SK-N-SH treated with all-trans-retinoic acid at 6 μM for 48 hours (cell line): ENCODE results near the gene ABI3.

Source experiments
- ATAC-seq: fragments of 200-7000 bp; cut with Tn5 transposase; 3 replicates; pipeline ENCODE4 v1.9.1; 2020; ENCODE audit warnings: mild to moderate bottlenecking, moderate library complexity
- ARNTL ChIP-seq: fragments of 450-650 bp; formaldehyde crosslinking; IDR thresholded peaks from 2 replicates; pipeline ENCODE4 v1.5.0; 2020; ENCODE audit warnings: low read depth, mild to moderate bottlenecking, moderate library complexity, borderline replicate concordance
- BACH2 ChIP-seq: fragments of 250-450 bp; sonication (Bioruptor Pico); IDR thresholded peaks from 2 replicates; pipeline ENCODE4 v1.9.0; 2021; ENCODE audit warnings: mild to moderate bottlenecking, borderline replicate concordance
- CSDC2 ChIP-seq: fragments of 250-450 bp; sonication (Bioruptor Pico); IDR thresholded peaks from 2 replicates; pipeline ENCODE4 v1.5.0; 2020; ENCODE audit warnings: mild to moderate bottlenecking, moderate library complexity
- ESRRG ChIP-seq: fragments of 250-450 bp; sonication (Bioruptor Pico); IDR thresholded peaks from 2 replicates; pipeline ENCODE4 v1.6.1; 2021; ENCODE audit warnings: mild to moderate bottlenecking
- GLIS3 ChIP-seq: fragments of 250-450 bp; sonication (Bioruptor Pico); IDR thresholded peaks from 2 replicates; pipeline ENCODE4 v1.5.0; 2020; ENCODE audit warnings: mild to moderate bottlenecking, moderate library complexity
- ISL1 ChIP-seq: fragments of 250-450 bp; sonication (Bioruptor Pico); IDR thresholded peaks from 2 replicates; pipeline ENCODE4 v2.1.2; 2022; ENCODE audit warnings: mild to moderate bottlenecking, moderate library complexity
- RARB ChIP-seq: fragments of 250-450 bp; sonication (Bioruptor Pico); IDR thresholded peaks from 2 replicates; pipeline ENCODE4 v1.8.0; 2021; ENCODE audit warnings: mild to moderate bottlenecking, moderate library complexity
- SNAI2 ChIP-seq: fragments of 250-450 bp; sonication (Bioruptor Pico); IDR thresholded peaks from 2 replicates; pipeline ENCODE4 v1.5.0; 2020; ENCODE audit warnings: mild to moderate bottlenecking, moderate library complexity
- TOX ChIP-seq: fragments of 250-450 bp; sonication (Bioruptor Pico); IDR thresholded peaks from 2 replicates; pipeline ENCODE4 v1.8.0; 2021; ENCODE audit warnings: mild to moderate bottlenecking, moderate library complexity, borderline replicate concordance
- ZC3H10 ChIP-seq: fragments of 250-450 bp; sonication (Bioruptor Pico); IDR thresholded peaks from 2 replicates; pipeline ENCODE4 v1.5.1; 2021; ENCODE audit warnings: mild to moderate bottlenecking, moderate library complexity
- ZFP3 ChIP-seq: fragments of 250-450 bp; sonication (Bioruptor Pico); IDR thresholded peaks from 2 replicates; pipeline ENCODE4 v1.5.0; 2020; ENCODE audit warnings: mild to moderate bottlenecking, moderate library complexity
- ZFP30 ChIP-seq: fragments of 450-650 bp; formaldehyde crosslinking; IDR thresholded peaks from 2 replicates; pipeline ENCODE4 v1.5.0; 2022; ENCODE audit warnings: mild to moderate bottlenecking, moderate library complexity
- ZNF565 ChIP-seq: fragments of 450-650 bp; formaldehyde crosslinking; conservative IDR thresholded peaks from 2 replicates; pipeline ENCODE4 v1.5.0; 2020; ENCODE audit warnings: low read depth, mild to moderate bottlenecking, moderate library complexity
- ZNF70 ChIP-seq: fragments of 450-650 bp; formaldehyde crosslinking; IDR thresholded peaks from 2 replicates; pipeline ENCODE4 v1.5.0; 2020; ENCODE audit warnings: mild to moderate bottlenecking, moderate library complexity
- ZNF8 ChIP-seq: fragments of 450-650 bp; formaldehyde crosslinking; IDR thresholded peaks from 2 replicates; pipeline ENCODE4 v1.5.0; 2020; ENCODE audit warnings: mild to moderate bottlenecking, moderate library complexity
- TF ChIP-seq, protein P1 (sequence below): fragments of 250-450 bp; sonication (Bioruptor Pico); IDR thresholded peaks from 2 replicates; pipeline ENCODE4 v1.5.0; 2020; ENCODE audit warnings: mild to moderate bottlenecking, moderate library complexity
- TF ChIP-seq, protein P2 (sequence below): fragments of 250-450 bp; sonication (Bioruptor Pico); IDR thresholded peaks from 2 replicates; pipeline ENCODE4 v1.5.1; 2020; ENCODE audit warnings: low read depth, mild to moderate bottlenecking, moderate library complexity
- TF ChIP-seq, protein P3 (sequence below): fragments of 250-450 bp; sonication (Bioruptor Pico); IDR thresholded peaks from 2 replicates; pipeline ENCODE4 v1.8.0; 2020; ENCODE audit warnings: mild to moderate bottlenecking, moderate library complexity, borderline replicate concordance
- TF ChIP-seq, protein P4 (sequence below): fragments of 250-450 bp; sonication (Bioruptor Pico); IDR thresholded peaks from 2 replicates; pipeline ENCODE4 v1.8.0; 2021; ENCODE audit warnings: low read depth, mild to moderate bottlenecking, moderate library complexity, borderline replicate concordance
- TF ChIP-seq, protein P5 (sequence below): fragments of 250-450 bp; sonication (Bioruptor Pico); IDR thresholded peaks from 2 replicates; pipeline ENCODE4 v1.5.1; 2021; ENCODE audit warnings: mild to moderate bottlenecking, moderate library complexity

Gene ABI3

DNA sequence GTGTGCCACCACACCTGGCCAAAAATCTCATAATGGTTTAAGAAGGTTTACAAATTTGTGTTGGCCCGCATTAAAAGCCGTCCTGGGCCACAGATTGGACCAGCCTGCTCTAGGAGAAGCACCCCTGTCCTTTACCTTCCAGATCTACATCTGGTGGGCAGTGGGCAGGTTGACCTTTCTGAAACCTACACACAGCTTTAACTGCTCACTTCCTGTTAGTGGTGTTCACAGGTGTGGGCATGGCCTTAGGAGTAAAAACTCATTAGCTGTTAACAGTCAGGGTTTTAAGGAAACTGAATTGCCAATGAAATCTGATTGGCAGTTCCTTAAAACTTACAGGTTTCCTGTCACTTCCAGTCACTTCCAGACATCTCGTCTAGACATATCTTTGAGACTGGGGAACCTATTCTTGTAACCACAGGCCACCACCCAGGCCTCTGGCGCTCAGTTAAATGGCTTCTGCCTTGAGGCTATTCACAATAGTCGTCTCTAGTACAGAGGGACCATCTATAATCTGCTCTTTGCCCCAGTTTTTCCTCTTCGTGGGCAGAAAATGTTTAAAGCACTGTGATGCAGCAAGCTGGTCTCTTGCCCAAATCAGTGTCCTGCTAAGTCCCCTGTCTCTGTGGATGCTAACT, 29.4 kb upstream of the ABI3 start:
- no peak for ATAC-seq
- no peak for TF ChIP-seq ZC3H10
- no peak for TF ChIP-seq TOX (CRISPR knock-in tag)
- TF ChIP-seq, protein P1, sequence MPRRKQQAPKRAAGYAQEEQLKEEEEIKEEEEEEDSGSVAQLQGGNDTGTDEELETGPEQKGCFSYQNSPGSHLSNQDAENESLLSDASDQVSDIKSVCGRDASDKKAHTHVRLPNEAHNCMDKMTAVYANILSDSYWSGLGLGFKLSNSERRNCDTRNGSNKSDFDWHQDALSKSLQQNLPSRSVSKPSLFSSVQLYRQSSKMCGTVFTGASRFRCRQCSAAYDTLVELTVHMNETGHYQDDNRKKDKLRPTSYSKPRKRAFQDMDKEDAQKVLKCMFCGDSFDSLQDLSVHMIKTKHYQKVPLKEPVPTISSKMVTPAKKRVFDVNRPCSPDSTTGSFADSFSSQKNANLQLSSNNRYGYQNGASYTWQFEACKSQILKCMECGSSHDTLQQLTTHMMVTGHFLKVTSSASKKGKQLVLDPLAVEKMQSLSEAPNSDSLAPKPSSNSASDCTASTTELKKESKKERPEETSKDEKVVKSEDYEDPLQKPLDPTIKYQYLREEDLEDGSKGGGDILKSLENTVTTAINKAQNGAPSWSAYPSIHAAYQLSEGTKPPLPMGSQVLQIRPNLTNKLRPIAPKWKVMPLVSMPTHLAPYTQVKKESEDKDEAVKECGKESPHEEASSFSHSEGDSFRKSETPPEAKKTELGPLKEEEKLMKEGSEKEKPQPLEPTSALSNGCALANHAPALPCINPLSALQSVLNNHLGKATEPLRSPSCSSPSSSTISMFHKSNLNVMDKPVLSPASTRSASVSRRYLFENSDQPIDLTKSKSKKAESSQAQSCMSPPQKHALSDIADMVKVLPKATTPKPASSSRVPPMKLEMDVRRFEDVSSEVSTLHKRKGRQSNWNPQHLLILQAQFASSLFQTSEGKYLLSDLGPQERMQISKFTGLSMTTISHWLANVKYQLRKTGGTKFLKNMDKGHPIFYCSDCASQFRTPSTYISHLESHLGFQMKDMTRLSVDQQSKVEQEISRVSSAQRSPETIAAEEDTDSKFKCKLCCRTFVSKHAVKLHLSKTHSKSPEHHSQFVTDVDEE (CRISPR knock-in tag) = no peak
- TF ChIP-seq SNAI2 = no peak
- no peak for TF ChIP-seq CSDC2 (CRISPR knock-in tag)
- no peak for TF ChIP-seq ZNF8 (CRISPR knock-in tag)
- no peak for TF ChIP-seq RARB (CRISPR knock-in tag)
- TF ChIP-seq, protein P2, sequence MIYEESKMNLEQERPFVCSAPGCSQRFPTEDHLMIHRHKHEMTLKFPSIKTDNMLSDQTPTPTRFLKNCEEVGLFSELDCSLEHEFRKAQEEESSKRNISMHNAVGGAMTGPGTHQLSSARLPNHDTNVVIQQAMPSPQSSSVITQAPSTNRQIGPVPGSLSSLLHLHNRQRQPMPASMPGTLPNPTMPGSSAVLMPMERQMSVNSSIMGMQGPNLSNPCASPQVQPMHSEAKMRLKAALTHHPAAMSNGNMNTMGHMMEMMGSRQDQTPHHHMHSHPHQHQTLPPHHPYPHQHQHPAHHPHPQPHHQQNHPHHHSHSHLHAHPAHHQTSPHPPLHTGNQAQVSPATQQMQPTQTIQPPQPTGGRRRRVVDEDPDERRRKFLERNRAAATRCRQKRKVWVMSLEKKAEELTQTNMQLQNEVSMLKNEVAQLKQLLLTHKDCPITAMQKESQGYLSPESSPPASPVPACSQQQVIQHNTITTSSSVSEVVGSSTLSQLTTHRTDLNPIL (CRISPR knock-in tag) = no peak
- TF ChIP-seq GLIS3 (CRISPR knock-in tag) = no peak
- no peak for TF ChIP-seq BACH2 (CRISPR knock-in tag)
- no peak for TF ChIP-seq ZFP30 (CRISPR knock-in tag)
- TF ChIP-seq ARNTL (CRISPR knock-in tag) = no peak
- TF ChIP-seq ESRRG (CRISPR knock-in tag) = no peak
- TF ChIP-seq ZNF70 (CRISPR knock-in tag) = no peak
- no peak for TF ChIP-seq ISL1
- TF ChIP-seq, protein P3, sequence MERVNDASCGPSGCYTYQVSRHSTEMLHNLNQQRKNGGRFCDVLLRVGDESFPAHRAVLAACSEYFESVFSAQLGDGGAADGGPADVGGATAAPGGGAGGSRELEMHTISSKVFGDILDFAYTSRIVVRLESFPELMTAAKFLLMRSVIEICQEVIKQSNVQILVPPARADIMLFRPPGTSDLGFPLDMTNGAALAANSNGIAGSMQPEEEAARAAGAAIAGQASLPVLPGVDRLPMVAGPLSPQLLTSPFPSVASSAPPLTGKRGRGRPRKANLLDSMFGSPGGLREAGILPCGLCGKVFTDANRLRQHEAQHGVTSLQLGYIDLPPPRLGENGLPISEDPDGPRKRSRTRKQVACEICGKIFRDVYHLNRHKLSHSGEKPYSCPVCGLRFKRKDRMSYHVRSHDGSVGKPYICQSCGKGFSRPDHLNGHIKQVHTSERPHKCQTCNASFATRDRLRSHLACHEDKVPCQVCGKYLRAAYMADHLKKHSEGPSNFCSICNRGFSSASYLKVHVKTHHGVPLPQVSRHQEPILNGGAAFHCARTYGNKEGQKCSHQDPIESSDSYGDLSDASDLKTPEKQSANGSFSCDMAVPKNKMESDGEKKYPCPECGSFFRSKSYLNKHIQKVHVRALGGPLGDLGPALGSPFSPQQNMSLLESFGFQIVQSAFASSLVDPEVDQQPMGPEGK (CRISPR knock-in tag) = no peak
- TF ChIP-seq, protein P4, sequence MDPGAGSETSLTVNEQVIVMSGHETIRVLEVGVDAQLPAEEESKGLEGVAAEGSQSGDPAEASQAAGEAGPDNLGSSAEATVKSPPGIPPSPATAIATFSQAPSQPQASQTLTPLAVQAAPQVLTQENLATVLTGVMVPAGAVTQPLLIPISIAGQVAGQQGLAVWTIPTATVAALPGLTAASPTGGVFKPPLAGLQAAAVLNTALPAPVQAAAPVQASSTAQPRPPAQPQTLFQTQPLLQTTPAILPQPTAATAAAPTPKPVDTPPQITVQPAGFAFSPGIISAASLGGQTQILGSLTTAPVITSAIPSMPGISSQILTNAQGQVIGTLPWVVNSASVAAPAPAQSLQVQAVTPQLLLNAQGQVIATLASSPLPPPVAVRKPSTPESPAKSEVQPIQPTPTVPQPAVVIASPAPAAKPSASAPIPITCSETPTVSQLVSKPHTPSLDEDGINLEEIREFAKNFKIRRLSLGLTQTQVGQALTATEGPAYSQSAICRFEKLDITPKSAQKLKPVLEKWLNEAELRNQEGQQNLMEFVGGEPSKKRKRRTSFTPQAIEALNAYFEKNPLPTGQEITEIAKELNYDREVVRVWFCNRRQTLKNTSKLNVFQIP (CRISPR knock-in tag) = no peak
- no peak for TF ChIP-seq ZNF565 (CRISPR knock-in tag)

DNA sequence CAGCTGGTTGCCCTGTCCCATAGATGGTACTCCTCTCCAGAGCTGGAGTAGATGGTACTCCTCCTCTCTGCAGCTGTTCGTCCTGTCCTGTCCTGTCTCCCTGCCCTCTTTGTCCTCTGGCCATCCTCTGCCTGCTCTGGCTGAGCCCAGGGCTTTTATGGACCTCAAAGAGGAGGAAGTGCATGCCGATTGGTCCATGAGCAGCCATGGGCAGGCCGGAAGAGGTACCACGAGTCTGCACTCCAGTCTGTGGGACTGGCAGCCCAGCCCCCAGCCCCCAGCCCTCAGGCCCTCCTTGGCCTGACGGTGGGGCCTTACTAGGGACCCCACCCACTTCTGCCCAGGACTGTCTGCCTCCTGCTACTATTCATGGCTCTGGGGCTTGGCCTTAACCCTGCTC, 27.2 kb upstream of the ABI3 start:
- TF ChIP-seq, protein P3 (CRISPR knock-in tag) = no peak
- TF ChIP-seq ZNF565 (CRISPR knock-in tag) (no peak), ISL1 (no peak), ZFP3 (CRISPR knock-in tag) (no peak), SNAI2 (no peak), RARB (CRISPR knock-in tag) (no peak)
- TF ChIP-seq, protein P5, sequence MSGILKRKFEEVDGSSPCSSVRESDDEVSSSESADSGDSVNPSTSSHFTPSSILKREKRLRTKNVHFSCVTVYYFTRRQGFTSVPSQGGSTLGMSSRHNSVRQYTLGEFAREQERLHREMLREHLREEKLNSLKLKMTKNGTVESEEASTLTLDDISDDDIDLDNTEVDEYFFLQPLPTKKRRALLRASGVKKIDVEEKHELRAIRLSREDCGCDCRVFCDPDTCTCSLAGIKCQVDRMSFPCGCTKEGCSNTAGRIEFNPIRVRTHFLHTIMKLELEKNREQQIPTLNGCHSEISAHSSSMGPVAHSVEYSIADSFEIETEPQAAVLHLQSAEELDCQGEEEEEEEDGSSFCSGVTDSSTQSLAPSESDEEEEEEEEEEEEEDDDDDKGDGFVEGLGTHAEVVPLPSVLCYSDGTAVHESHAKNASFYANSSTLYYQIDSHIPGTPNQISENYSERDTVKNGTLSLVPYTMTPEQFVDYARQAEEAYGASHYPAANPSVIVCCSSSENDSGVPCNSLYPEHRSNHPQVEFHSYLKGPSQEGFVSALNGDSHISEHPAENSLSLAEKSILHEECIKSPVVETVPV (CRISPR knock-in tag) = no peak
- TF ChIP-seq, all 23 proteins: peak for 0
- no peak for ATAC-seq
